Epithelial cell of prostate (primary cell): ENCODE results near the gene SLC7A5.
"Not testable (repeated sequence)": the region's sequence is repeated elsewhere in the genome, so short reads cannot be mapped to it uniquely, and the experiment has no call there.

Source experiments
- DNase-seq: peaks from one replicate; pipeline ENCODE4 v3.0.0-alpha.2; 2011; ENCODE audit warnings: low read depth, low spot score
- H3K27ac ChIP-seq: fragments of 450-650 bp; 2 replicates; pipeline ENCODE4 v1.5.1; 2017; ENCODE audit warnings: mild to moderate bottlenecking

The SLC7A5 gene

DNA sequence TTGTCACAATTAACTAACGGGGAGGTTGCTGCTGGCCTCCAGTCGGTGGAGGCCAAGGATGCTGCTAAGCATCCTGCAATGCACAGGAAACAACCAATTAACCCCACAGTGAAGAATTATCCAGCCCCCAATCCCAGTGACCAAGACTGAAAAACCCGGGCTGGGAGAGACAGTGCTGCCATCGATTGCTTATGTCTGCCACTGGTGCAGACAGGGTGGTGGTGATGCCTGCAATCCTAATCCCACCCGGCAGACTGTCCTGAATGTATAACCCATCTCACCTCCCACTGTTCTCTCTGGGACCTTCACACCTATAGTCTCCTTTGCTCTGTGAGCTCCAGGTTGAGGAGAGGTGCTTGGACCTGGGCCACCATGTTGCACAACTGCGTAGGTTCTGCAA is 61.2 kb downstream of the SLC7A5 start:
- no peak for DNase-seq
- peak overlapping the region; percentile 99 for H3K27ac ChIP-seq

DNA sequence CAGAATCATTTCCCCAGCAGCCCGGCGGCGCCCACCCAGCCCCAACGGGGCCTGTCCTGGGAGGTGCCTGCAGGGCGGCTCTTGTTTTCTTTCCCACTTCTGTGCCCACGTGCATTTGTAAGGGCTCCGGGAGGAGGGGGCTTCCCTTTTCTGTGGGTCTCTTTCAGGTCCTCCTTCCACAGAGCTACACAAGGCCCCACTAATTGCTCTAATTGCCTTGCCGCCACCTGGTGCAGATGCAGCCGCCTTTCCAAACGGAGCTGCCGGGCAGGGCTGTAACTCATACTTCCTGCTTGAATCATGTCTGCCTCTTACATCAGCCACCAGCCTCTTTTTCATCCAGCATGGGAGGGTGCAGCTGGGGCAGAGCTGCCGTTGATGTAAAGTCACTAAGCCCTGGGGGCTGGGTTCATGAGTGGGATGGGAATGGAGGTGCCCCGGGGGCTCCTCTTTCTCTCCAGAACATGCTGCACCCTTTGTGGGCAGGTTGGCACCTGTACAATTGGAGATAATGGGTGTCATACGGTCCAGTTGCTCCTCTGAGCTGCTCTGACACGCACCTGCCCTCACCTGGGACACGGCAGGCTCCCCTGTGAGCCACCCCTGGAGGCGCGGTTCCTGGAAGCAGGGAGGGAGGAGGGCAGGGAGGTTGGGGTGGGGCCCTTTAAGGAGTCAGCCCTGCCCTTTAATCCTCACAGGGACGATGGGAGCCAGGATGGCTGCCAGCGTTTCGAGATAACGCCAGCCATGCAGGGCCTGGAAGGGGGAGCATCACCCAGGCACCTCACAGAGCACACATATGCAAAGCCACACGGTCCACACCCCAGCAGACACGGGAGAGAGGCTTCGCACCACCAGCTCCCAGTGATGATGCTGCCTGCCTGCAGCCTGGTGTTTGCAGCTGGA is 62.4 kb downstream of the SLC7A5 start:
- H3K27ac ChIP-seq: peak overlapping the region; percentile 99
- peak; percentile 92 for DNase-seq

DNA sequence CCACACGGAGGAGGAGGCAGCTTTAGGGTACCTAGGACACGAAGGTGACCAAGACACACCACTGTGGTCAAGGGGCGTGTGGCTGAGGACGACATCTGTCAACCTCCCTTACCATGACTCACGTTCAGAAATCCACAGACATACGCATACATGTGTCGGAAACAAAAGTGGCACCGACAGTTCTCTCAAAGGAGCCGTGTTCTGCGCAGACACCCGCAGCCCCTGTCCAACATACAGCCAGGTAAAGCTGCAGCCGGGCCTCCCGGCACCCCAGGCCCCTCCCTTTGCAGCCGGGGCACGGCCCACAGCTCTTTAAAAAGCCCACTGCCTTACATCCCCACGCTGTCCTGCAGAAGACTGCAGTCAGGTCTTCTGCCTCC is 63.1 kb downstream of the SLC7A5 start:
- peak overlapping the region; percentile 99 for H3K27ac ChIP-seq
- no peak for DNase-seq

DNA sequence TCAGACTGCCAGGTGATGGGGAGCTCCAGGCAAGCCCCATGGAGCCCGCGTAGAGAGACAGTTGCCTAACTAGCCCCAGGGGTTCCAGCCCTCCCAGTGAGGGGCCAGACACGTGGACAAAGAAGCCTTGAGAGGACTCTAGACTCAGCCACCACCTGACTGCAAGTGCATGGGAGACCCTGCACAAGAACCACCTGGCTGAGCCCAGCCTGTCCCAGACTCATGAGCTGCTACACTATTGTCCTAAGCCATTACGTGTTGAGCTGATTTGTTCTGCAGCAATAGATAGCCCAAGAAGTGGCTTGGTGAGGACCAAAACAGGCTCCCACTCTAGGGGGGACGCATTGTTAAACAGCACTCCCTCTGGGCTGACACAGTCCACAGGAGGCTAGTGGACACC is 65.9 kb downstream of the SLC7A5 start:
- DNase-seq: no peak
- H3K27ac ChIP-seq: peak overlapping the region; percentile 99

DNA sequence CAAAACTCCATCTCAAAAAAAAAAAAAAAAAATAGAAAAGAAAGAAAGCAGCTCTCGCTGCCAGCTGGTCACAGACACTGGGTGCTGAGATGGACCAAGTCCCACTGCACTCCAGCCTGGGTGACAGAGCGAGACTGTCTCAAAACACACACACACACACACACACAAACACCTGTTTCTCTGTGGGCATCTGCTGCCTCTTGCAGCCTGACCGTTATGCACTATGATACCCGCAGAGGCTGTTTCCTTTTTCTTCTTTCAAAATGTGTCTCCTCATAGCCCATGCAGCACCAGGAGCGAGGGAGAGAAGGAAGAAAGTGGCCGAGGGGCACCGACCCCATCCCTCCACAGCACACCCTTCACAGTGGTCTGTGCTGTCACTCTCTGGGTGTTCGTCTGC is 66.6 kb downstream of the SLC7A5 start:
- DNase-seq: no peak
- no peak overlapping the region for H3K27ac ChIP-seq

DNA sequence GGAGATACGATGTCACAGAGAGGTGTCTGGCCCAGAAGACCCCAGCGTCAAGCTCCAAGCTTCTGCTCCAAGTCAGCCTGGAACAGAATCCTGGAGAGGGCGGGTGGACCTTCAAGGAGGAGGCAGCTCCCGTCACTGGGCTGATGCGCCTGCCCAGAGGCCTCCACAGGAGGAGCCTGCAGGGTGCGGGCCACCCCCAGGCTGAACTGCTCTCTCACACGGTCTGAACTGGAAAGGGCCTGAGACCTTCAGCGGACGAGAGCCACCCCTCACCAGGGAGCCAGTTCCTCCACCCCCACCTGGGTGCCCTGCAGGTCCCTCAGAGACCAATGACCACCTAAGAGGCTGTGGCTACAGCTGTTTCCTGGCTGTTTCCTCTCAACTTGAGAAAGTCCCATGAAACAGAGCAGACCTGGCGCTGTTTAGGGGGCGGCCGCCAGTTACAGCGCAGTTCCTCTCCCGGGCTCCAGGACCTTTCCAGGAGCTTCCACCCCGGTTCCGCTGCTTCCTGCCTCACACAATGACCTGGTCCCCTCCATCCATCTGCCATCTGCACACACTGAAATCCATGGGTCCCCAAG is 67.5 kb downstream of the SLC7A5 start:
- DNase-seq: no peak
- H3K27ac ChIP-seq: no peak overlapping the region

DNA sequence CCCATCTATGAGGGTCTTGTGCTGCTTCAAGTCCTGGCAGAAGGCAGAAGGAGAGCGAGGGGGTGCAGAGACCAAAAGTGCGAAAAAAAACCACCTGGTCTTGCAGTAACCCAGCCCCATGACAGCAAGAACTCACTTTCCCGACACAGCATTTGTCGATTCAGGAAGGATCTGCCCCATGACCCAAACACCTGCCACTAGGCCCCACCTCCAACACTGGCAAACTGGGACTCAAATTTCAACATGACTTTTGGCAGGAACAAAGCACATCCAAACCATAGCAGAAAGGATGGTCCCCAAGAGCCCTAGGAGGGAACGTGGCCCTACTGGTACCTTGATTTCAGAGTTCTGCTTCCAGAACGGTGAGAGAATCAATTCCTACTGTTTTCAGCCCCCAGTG is 68.8 kb downstream of the SLC7A5 start:
- DNase-seq: no peak
- no peak overlapping the region for H3K27ac ChIP-seq

DNA sequence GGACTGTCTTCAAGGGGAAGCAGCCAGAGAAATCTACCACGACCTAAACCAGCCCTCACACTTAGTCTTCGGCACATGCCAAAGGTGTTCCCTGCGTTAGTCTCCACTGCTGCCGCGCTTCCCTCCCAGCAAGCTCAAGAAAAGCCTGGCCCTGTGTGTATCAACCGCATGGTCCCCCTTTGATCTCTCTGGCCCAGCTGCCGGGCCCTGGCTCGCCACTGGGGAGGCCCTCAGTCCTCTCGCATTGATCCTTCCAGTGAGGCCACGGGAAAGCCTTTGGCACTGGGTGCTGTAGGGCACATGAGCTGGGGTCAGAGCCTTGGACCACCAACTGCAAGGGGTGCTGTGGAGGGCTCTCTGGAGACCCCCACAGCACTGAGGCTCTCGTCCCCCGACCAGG is 74.0 kb downstream of the SLC7A5 start:
- no peak overlapping the region for H3K27ac ChIP-seq
- DNase-seq: no peak

DNA sequence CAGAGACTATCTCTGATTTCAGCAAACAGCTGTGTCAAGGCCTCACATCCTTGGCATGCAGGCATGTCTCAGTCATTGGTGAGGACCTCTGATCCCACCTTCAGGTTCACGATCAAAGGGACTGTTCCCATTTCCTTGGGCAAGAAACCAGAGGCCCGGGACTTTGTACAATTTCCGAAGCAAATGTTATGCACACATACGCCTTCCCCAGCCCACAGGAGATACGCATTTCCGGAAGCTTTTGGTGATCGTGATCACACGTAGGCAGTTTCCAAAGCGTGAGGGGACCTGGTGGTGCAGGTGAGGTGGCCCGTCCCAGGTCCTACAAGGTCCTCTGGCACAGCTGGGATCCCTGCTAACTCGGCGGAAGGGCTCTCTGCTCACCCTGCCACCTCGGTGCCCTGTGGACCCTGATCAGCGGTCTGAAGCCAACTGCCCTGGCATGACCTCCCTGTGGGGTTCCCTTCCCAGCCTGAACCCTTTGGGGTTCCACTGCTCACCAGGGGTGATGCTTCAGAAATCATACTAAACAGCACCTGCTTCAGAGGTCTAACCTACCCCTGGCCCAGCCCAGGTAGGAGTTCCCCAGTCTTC is 74.7 kb downstream of the SLC7A5 start:
- H3K27ac ChIP-seq: no peak overlapping the region
- no peak for DNase-seq

DNA sequence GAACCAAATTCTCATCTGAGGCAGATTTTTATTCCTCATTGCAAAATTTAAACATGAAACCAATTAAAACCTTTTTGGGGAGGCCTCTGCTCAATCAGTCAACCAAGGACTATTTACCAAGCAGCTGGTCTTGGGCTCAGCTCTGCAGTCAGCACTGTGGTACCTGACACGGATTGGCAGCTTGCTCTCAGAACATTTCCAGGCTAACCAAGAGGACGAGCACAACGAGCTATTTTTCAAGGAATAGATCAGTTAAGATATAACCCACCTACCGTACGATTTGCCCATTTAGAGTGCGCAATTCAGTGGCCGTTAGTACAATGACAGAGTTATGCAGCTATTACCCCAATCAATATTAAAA is 77.1 kb downstream of the SLC7A5 start:
- H3K27ac ChIP-seq: peak overlapping the region; percentile 99
- DNase-seq: no peak

DNA sequence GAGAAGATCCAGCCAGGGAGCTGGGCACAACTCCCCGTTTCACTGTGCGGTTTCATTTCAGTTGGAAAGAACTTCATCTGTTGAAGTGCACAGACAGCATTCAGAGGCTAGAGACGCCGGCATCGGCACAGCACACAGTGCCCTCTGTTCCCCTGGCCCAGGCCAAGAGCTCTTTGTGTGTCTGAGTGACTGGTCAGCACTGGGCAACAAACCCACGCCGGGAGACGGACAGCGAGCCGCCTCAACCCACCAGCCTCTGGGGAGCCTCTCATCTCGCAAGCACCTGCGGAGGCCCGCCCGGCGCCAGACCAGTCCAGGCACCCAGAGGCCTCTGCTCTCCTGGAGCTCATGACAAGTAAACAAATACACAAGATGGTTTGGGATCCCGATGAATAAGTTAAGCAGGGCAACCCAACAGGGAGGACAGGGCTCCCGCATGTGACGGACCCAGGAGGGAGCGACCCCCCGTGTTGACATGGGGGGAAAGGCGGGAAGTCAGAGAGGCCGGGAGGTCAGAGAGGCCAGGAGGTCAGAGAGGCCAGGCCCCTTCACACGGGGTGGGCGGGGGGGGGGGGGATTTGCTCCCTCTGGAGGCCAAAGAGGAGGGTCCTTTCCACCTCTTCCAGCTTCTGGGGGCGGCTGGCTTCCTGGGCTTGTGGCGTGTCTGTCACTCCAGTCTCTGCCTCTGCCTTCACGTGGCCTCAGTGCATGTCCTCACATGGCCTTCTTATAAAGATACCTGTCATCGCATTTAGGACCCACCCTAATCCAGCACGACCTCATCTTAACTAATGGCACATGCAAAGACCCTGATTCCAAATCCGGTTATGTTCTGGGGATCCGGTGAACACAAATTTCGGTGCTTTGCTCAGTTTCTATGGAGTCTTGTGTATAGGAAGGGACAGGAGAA is 77.8 kb downstream of the SLC7A5 start:
- no peak for DNase-seq

DNA sequence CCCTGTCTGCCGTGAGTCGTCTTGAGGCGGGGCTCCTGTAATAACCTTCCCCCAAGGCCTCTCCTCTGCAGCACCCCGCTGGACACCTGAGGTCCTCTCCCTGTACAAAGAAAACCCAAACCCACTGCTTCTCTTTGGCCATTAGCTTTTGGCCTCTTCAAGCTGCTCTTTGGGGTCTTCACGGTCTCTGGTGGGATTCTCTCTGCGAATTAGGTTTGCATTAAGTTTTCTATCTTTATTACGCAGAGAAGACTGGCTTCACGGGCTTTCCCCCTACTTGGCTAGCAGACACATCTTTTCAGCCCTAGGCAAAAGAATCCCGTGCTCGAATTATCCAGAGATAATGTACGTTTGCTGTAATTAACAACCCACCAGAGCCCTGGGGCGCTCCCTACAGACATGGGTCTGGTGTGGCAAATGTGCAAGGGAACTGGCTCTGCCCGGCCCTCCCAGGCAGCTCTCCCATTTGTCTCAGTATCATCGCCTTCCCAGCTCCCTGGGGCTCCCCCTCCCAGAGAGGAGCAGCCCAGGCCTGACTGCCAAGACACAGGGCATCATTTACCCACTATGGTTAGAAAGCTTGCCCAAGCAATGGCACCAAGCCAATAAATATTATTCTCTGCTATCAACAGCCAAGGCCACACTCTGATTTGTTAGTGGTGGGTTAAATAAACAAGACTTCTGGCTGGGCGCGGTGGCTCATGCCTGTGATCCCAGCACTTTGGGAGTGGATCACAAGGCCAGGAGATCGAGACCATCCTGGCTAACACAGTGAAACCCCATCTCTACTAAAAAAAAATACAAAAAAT is 78.8 kb downstream of the SLC7A5 start:
- no peak for DNase-seq
- H3K27ac ChIP-seq: peak overlapping the region; percentile 99

More for the DNA sequence above, 77.8 kb downstream of the SLC7A5 start:
- peak overlapping the region; percentile 99 for H3K27ac ChIP-seq

DNA sequence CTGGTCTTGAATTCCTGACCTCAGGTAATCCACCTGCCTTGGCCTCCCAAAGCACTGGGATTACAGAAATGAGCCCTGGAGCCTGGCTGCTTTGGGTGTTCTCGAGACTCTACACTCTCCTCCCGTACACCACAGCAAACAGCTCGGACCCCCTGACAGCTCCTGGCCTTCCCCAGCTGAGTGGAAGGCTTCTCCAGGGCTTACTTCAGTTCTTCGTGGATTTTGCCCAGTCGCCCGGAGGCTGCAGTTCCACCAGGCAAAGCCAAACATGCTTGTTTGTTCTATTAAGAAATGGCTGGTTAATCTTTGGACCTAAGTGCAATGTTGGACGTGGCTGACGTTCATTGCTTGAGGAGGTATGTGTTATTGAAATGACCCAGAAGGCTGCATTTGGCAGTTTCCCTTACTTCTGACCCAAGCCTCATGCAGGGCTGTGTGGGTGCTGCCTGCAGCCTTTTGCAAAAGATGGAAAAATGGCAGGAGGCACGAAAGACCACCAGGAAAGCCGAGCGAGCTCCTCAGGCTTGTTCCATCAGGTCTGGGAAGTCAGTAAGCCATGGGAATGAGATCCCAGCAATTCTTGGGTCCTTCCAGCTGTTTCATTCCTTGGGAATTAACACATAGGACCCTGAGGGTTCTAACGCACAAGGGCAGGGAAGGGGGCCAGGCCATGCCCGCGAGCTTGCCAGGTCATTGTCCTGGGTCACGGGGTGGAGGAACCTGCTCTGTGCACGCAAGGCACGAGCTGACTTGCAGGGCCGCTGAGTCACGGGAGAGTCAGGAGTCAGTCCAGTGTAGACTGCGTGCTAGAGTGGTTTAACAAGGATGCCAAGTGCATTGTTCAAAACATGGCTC is 79.6 kb downstream of the SLC7A5 start:
- peak; percentile 98 for DNase-seq
- peak overlapping the region; percentile 99 for H3K27ac ChIP-seq

DNA sequence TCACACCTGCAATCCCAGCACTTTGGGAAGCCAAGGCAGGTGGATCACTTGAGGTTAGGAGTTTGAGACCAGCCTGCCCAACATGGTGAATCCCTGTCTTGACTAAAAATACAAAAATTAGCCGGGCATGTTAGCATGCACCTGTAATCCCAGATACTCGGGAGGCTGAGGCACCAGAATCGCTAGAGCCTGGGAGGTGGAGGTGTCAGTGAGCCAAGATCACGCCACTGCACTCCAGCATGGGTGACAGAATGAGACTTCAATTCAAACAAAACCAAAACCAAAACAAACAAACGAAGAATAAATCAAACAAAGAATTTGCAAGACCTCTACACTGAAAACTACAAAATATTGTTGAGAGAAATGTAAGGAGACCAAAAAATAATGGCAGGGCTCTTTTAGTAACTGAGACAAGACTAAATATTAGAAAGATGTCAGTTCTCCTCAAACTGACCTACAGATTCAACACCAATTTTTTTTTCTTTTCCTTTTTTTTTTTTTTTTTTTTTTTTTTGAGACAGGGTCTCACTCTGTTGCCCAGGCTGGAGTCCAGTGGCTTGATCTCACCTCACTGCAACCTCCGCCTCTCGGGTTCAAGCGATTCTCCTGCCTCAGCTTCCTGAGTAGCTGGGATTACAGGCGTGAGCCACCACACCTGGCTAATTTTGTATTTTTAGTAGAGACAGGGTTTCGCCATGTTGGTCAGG is 80.4 kb downstream of the SLC7A5 start:
- not testable (repeated sequence) for DNase-seq
- H3K27ac ChIP-seq: peak overlapping the region; percentile 99

DNA sequence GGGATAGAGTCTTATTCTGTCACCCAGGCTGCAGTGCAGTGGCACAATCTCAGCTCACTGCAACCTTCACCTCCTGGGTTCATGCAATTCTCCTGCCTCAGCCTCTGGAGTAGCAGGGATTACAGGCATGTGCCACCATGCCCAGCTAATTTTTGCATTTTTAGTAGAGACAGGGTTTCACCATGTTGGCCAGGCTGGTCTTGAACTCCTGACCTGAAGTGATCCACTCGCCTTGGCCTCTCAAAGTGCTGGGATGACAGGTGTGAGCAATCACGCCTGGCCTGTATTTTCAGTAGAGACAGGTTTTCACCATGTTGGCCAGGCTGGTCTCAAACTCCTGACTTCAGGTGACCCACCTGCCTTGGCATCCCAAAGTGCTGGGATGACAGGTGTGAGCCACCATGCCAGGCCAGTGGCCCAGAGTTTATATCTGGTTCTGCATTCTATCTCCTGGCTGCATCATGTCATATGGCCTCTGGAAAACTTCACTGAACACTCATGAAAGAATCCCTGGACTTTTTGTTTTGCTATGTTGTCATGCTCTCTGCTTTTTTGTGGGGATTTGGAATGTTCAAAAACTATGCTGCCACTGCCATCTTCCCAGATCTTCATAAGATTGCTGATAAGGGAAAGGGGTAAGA is 81.7 kb downstream of the SLC7A5 start:
- H3K27ac ChIP-seq: peak overlapping the region; percentile 99
- not testable (repeated sequence) for DNase-seq

DNA sequence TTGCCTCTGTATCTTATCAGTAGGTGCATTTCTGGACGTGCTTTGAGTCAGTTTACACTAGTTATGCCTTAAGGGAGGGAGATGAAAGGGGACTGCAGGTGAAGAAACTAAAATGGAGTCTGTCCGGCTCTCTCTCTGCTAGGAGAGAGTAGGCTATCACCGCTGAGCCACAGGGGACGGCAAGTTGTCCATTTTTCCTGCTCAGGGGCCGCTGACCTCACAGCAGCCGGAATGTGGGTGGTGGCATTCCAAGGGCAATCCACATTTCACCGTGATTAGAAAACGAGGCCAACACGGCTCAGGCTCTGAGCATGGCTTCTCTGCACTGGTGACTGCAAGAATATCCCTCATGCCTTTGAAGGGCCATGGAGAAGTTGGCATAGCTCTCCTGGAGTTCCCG is 84.5 kb downstream of the SLC7A5 start:
- DNase-seq: no peak

DNA sequence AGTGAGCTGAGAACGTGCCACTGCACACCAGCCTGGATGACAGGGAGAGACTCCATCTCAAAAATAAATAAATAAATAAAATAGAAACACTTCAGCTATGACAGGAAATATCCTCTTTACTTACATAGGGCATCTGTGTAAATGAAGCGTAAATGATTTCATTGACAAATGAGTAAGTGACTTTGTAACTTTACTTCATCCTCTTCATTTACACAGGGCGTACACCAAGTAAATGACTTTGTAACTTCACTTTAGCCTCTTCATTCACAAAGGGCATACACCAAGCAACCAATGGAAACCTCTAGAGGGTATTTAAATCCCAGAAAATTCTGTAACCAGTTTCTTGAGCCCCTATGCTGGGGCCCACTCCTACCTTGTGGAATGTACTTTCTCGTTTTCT is 87.3 kb downstream of the SLC7A5 start:
- no peak overlapping the region for H3K27ac ChIP-seq
- no peak for DNase-seq

More for the DNA sequence above, 84.5 kb downstream of the SLC7A5 start:
- H3K27ac ChIP-seq: no peak overlapping the region
